Activated T-cell treated with anti-CD3 and anti-CD28 coated beads for 48 hours (primary cell): ENCODE data around the gene ARMC9.

Experiments
- DNase-seq: peaks from one replicate; pipeline ENCODE4 v3.0.0-alpha.2; 2020; ENCODE audit warnings: low read depth

ARMC9 gene

GRCh38 chr2:231422056-231422455 lies 223.6 kb downstream of the ARMC9 start:
- DNase-seq, result no peak

- no peak for DNase-seq
Measured at GRCh38 chr2:231423176-231423575, 224.7 kb downstream of the ARMC9 start.
